ENCODE data around the gene CMSS1. TPM values are rescaled to one million over a fixed set of nuclear protein-coding genes. Genes with fewer than 3 reads are reported as not detected.

Gene CMSS1
- total RNA-seq, 5 donors from 2014 or later (not counting 1 experiment from before 2014, with no cell fraction given), result 16.2 to 22.0 (median 18.3) TPM

- no peak overlapping the region for H3K4me3 Mint-ChIP-seq
- no peaks in the 10 kb centered on the region for H3K27me3 Mint-ChIP-seq
- H3K27ac ChIP-seq (ENCODE audit: low read length), result no peak overlapping the region
- WGBS (ENCODE audit: insufficient coverage), result no CpG with 5 or more reads among the region's 3 CpGs
- peaks cover 2 to 9% (median 7%) of the 10 kb centered on the region in 3 donors for H3K9me3 Mint-ChIP-seq
- H3K27me3 ChIP-seq (replicated peaks in 1 of 2; ENCODE audit: control insufficient read depth in 2 of 2, extremely low read depth in 1 of 2, insufficient read depth in 2 of 2, low read length in 1 of 2), result no peaks in the 10 kb centered on the region
- ChIA-PET POLR2A (no interaction called here), CTCF (interaction anchor here in 1 of 2 donors (0.6 kb wide), 1 partner anchor 231 kb away, joined by 3 read pairs; no protein-coding TSS in a partner anchor)
- no peaks in the 10 kb centered on the region for H3K9me3 ChIP-seq
- peaks cover 20% of the 10 kb centered on the region for H3K36me3 Mint-ChIP-seq
- no peak overlapping the region for H3K27ac Mint-ChIP-seq
- H3K4me1 ChIP-seq (ENCODE audit: control insufficient read depth in 1 of 2, extremely low read depth in 1 of 2, insufficient read depth in 2 of 2, low read length in 2 of 2), result no peaks in the 10 kb centered on the region
- H3K4me1 Mint-ChIP-seq, result peaks cover 0 to 15% (median 2%) of the 10 kb centered on the region in 3 donors
- ATAC-seq (replicated peaks in 1 of 4) (no peak), DNase-seq (no peak)
- no peaks in the 10 kb centered on the region for H3K36me3 ChIP-seq (ENCODE audit: control insufficient read depth in 2 of 2, extremely low read depth in 1 of 2, insufficient read depth in 1 of 2, low read length in 1 of 2)
- H3K4me3 ChIP-seq (ENCODE audit: control insufficient read depth in 1 of 2, extremely low read depth in 1 of 2, low read length in 1 of 2), result no peak overlapping the region
Observed at GRCh38 chr3:100001083-100001482, 183.4 kb downstream of the CMSS1 start.

GRCh38 chr3:100001526-100002270 lies 184.0 kb downstream of the CMSS1 start:
- H3K36me3 ChIP-seq (ENCODE audit: control insufficient read depth in 2 of 2, extremely low read depth in 1 of 2, insufficient read depth in 1 of 2, low read length in 1 of 2), result no peaks in the 10 kb centered on the region
- Mint-ChIP-seq H3K9me3 (peaks cover 0 to 5% (median 3%) of the 10 kb centered on the region in 3 donors), H3K4me1 (peaks cover 0 to 13% (median 6%) of the 10 kb centered on the region in 3 donors), H3K4me3 (no peak overlapping the region), H3K27me3 (no peaks in the 10 kb centered on the region), H3K36me3 (peaks cover 16% of the 10 kb centered on the region), H3K27ac (no peak overlapping the region)
- ATAC-seq (replicated peaks in 1 of 4) (no peak), DNase-seq (no peak)
- H3K27ac ChIP-seq (ENCODE audit: low read length), result no peak overlapping the region
- 100% methylated on average over 1 of the region's 8 CpGs for WGBS (ENCODE audit: insufficient coverage)
- H3K9me3 ChIP-seq, result no peaks in the 10 kb centered on the region
- no peak overlapping the region for H3K4me3 ChIP-seq (ENCODE audit: control insufficient read depth in 1 of 2, extremely low read depth in 1 of 2, low read length in 1 of 2)
- H3K27me3 ChIP-seq (replicated peaks in 1 of 2; ENCODE audit: control insufficient read depth in 2 of 2, extremely low read depth in 1 of 2, insufficient read depth in 2 of 2, low read length in 1 of 2), result no peaks in the 10 kb centered on the region
- no peaks in the 10 kb centered on the region for H3K4me1 ChIP-seq (ENCODE audit: control insufficient read depth in 1 of 2, extremely low read depth in 1 of 2, insufficient read depth in 2 of 2, low read length in 2 of 2)
- POLR2A ChIA-PET, result no interaction called here
- CTCF ChIA-PET, result interaction anchor here in 1 of 2 donors (0.5 kb wide), 1 partner anchor 14 kb away, joined by 5 read pairs; no protein-coding TSS in a partner anchor

- Mint-ChIP-seq H3K9me3 (peaks cover 0 to 5% (median 3%) of the 10 kb centered on the region in 3 donors), H3K27me3 (no peaks in the 10 kb centered on the region), H3K4me1 (peaks cover 0 to 13% (median 6%) of the 10 kb centered on the region in 3 donors), H3K36me3 (peaks cover 16% of the 10 kb centered on the region), H3K4me3 (no peak overlapping the region), H3K27ac (no peak overlapping the region)
- no peak overlapping the region for H3K27ac ChIP-seq (ENCODE audit: low read length)
- H3K27me3 ChIP-seq (replicated peaks in 1 of 2; ENCODE audit: control insufficient read depth in 2 of 2, extremely low read depth in 1 of 2, insufficient read depth in 2 of 2, low read length in 1 of 2), result no peaks in the 10 kb centered on the region
- CTCF ChIA-PET, result interaction anchor here in 1 of 2 donors (0.5 kb wide), 1 partner anchor 15 kb away, joined by 5 read pairs; no protein-coding TSS in a partner anchor
- H3K36me3 ChIP-seq (ENCODE audit: control insufficient read depth in 2 of 2, extremely low read depth in 1 of 2, insufficient read depth in 1 of 2, low read length in 1 of 2), result no peaks in the 10 kb centered on the region
- no peak overlapping the region for H3K4me3 ChIP-seq (ENCODE audit: control insufficient read depth in 1 of 2, extremely low read depth in 1 of 2, low read length in 1 of 2)
- no peaks in the 10 kb centered on the region for H3K4me1 ChIP-seq (ENCODE audit: control insufficient read depth in 1 of 2, extremely low read depth in 1 of 2, insufficient read depth in 2 of 2, low read length in 2 of 2)
- ATAC-seq (replicated peaks in 1 of 4), result no peak
- DNase-seq, result no peak
- 100% methylated on average over 1 of the region's 4 CpGs for WGBS (ENCODE audit: insufficient coverage)
- no peaks in the 10 kb centered on the region for H3K9me3 ChIP-seq
- POLR2A ChIA-PET, result no interaction called here
Observed at GRCh38 chr3:100002599-100003350, 185.1 kb downstream of the CMSS1 start.

- Histone ChIP-seq H3K9me3 (no peaks in the 10 kb centered on the region), H3K4me3 (ENCODE audit: control insufficient read depth in 1 of 2, extremely low read depth in 1 of 2, low read length in 1 of 2) (no peak overlapping the region), H3K4me1 (ENCODE audit: control insufficient read depth in 1 of 2, extremely low read depth in 1 of 2, insufficient read depth in 2 of 2, low read length in 2 of 2) (no peaks in the 10 kb centered on the region), H3K27me3 (replicated peaks in 1 of 2; ENCODE audit: control insufficient read depth in 2 of 2, extremely low read depth in 1 of 2, insufficient read depth in 2 of 2, low read length in 1 of 2) (no peaks in the 10 kb centered on the region), H3K27ac (ENCODE audit: low read length) (no peak overlapping the region), H3K36me3 (ENCODE audit: control insufficient read depth in 2 of 2, extremely low read depth in 1 of 2, insufficient read depth in 1 of 2, low read length in 1 of 2) (no peaks in the 10 kb centered on the region)
- Mint-ChIP-seq H3K27me3 (no peaks in the 10 kb centered on the region), H3K36me3 (peaks cover 14% of the 10 kb centered on the region), H3K4me3 (no peak overlapping the region), H3K9me3 (peaks cover 0 to 4% (median 0%) of the 10 kb centered on the region in 3 donors), H3K4me1 (peaks cover 0 to 12% (median 6%) of the 10 kb centered on the region in 3 donors), H3K27ac (no peak overlapping the region)
- ATAC-seq (replicated peaks in 1 of 4) (no peak), DNase-seq (no peak)
- POLR2A ChIA-PET, result no interaction called here
- 100% methylated on average over 1 of the region's 4 CpGs for WGBS (ENCODE audit: insufficient coverage)
- CTCF ChIA-PET, result no interaction called here
Observed at GRCh38 chr3:100003609-100004503, 186.2 kb downstream of the CMSS1 start.

GRCh38 chr3:100004931-100005330 lies 187.3 kb downstream of the CMSS1 start:
- ChIA-PET POLR2A (no interaction called here), CTCF (no interaction called here)
- Histone ChIP-seq H3K27me3 (replicated peaks in 1 of 2; ENCODE audit: control insufficient read depth in 2 of 2, extremely low read depth in 1 of 2, insufficient read depth in 2 of 2, low read length in 1 of 2) (no peaks in the 10 kb centered on the region), H3K4me3 (ENCODE audit: control insufficient read depth in 1 of 2, extremely low read depth in 1 of 2, low read length in 1 of 2) (no peak overlapping the region), H3K27ac (ENCODE audit: low read length) (no peak overlapping the region), H3K36me3 (ENCODE audit: control insufficient read depth in 2 of 2, extremely low read depth in 1 of 2, insufficient read depth in 1 of 2, low read length in 1 of 2) (no peaks in the 10 kb centered on the region), H3K9me3 (no peaks in the 10 kb centered on the region), H3K4me1 (ENCODE audit: control insufficient read depth in 1 of 2, extremely low read depth in 1 of 2, insufficient read depth in 2 of 2, low read length in 2 of 2) (no peaks in the 10 kb centered on the region)
- Mint-ChIP-seq H3K9me3 (no peaks in the 10 kb centered on the region), H3K27me3 (no peaks in the 10 kb centered on the region), H3K36me3 (peaks cover 15% of the 10 kb centered on the region), H3K27ac (no peak overlapping the region), H3K4me3 (no peak overlapping the region), H3K4me1 (peaks cover 0 to 11% (median 6%) of the 10 kb centered on the region in 3 donors)
- DNase-seq (no peak), ATAC-seq (replicated peaks in 1 of 4) (no peak)
- no CpG with 5 or more reads among the region's 1 CpG for WGBS (ENCODE audit: insufficient coverage)
